Measurements from ENCODE around the gene ERCC1. TPM values are rescaled to one million over a fixed set of nuclear protein-coding genes. Genes with fewer than 3 reads are reported as not detected.

Gene ERCC1
- 10 to 100 TPM; 19.2 to 29.4 (median 22.6) TPM for total RNA-seq
- long read RNA-seq, partial matches to known transcripts = 3 of 8 reads
- long read RNA-seq, other reads (novel, unspliced or antisense) = 1 of 8 reads

DNA sequence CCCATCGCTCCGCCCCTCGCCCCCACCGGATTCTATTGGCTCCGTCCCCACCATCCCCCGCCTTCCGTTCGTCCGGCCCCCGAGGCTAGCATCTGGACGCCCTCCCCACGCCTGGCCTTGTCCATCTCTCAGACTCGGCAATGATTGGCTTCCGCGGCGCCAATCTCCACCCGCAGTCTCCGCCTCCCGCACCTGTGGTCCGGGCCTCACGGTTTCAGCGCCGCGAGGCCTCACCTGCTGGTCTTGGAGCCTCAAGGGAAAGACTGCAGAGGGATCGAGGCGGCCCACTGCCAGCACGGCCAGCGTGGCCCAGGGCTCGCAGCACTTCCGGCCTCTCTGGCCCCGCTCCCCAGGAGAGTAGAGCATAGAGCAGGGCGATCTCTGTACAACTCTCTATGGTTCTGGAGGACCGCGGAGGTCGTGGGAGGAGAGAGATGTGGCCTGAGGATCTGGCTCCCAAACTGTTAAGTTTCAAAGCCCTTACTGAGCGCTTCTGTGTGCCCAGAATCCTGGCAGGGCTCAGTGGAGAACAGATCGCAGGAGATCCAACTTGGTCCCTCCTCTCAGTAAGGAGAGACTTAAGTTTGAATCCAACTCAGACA lies at the start of gene ERCC1:
Gene ERCC1 (minus strand): TSS at position 329 of the 602 bp plus-strand sequence. CDS start 543 bp downstream, outside the sequence.
- Histone ChIP-seq H3K4me3 (peak within 1 kb of the TSS; percentile 39 to 63 (median 54)), H3K4me1 (peaks cover 0 to 17% (median 2%) of the 10 kb centered on the region in 4 donors), H3K27ac (peak within 1 kb of the TSS; percentile 66 to 92 (median 78)), H3K36me3 (no peaks in the 10 kb centered on the region), H3K9me3 (no peaks in the 10 kb centered on the region), H3K27me3 (no peaks in the 10 kb centered on the region)
- WGBS (ENCODE audit: insufficient coverage, low coverage, low lambda C conversion rate, missing lambda C conversion rate) = 0% methylated on average over 26 of the region's 37 CpGs
- ATAC-seq = peak; percentile 85 to 92 (median 90)
- TF ChIP-seq, protein P1, sequence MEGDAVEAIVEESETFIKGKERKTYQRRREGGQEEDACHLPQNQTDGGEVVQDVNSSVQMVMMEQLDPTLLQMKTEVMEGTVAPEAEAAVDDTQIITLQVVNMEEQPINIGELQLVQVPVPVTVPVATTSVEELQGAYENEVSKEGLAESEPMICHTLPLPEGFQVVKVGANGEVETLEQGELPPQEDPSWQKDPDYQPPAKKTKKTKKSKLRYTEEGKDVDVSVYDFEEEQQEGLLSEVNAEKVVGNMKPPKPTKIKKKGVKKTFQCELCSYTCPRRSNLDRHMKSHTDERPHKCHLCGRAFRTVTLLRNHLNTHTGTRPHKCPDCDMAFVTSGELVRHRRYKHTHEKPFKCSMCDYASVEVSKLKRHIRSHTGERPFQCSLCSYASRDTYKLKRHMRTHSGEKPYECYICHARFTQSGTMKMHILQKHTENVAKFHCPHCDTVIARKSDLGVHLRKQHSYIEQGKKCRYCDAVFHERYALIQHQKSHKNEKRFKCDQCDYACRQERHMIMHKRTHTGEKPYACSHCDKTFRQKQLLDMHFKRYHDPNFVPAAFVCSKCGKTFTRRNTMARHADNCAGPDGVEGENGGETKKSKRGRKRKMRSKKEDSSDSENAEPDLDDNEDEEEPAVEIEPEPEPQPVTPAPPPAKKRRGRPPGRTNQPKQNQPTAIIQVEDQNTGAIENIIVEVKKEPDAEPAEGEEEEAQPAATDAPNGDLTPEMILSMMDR (IDR thresholded peaks at IDR 0.05) = no peak
- peak; percentile 92 for TF ChIP-seq POLR2A (IDR thresholded peaks at IDR 0.05)
- DNase-seq = peak; percentile 98 to 99 (median 99)
- intact Hi-C loops (cut with DNase I) = no loop called here

DNA sequence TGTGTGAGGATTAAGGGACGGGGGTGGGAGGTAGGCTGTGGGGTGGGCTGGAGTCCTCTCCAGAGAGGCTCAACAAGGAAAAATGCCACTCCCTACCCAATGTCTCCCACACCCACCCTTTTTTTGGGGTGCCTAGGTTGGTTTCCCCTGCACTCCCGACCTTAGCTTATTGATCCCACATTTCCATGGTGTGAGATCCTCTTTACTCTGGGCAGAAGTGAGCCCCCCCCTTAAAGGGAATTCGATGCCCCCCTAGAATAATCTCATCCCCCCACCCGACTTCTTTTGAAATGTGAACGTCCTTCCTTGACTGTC lies 49.6 kb upstream of the ERCC1 start:
- H3K4me3 ChIP-seq = no peak overlapping the region
- no peaks in the 10 kb centered on the region for H3K27me3 ChIP-seq
- no peak for TF ChIP-seq POLR2A (IDR thresholded peaks at IDR 0.05)
- TF ChIP-seq, protein P1 (IDR thresholded peaks at IDR 0.05) = no peak
- ATAC-seq = no peak
- 29% methylated on average over 3 of the region's 5 CpGs for WGBS (ENCODE audit: insufficient coverage, low coverage, low lambda C conversion rate, missing lambda C conversion rate)
- H3K9me3 ChIP-seq = no peaks in the 10 kb centered on the region
- H3K4me1 ChIP-seq = peaks cover 0 to 14% (median 3%) of the 10 kb centered on the region in 4 donors
- no peaks in the 10 kb centered on the region for H3K36me3 ChIP-seq
- intact Hi-C loops (cut with DNase I) = loop anchor here in 1 of 2 donors (5.0 kb wide), 1 partner anchor 36 kb away; no protein-coding TSS in a partner anchor
- H3K27ac ChIP-seq = no peak overlapping the region
- no peak for DNase-seq

DNA sequence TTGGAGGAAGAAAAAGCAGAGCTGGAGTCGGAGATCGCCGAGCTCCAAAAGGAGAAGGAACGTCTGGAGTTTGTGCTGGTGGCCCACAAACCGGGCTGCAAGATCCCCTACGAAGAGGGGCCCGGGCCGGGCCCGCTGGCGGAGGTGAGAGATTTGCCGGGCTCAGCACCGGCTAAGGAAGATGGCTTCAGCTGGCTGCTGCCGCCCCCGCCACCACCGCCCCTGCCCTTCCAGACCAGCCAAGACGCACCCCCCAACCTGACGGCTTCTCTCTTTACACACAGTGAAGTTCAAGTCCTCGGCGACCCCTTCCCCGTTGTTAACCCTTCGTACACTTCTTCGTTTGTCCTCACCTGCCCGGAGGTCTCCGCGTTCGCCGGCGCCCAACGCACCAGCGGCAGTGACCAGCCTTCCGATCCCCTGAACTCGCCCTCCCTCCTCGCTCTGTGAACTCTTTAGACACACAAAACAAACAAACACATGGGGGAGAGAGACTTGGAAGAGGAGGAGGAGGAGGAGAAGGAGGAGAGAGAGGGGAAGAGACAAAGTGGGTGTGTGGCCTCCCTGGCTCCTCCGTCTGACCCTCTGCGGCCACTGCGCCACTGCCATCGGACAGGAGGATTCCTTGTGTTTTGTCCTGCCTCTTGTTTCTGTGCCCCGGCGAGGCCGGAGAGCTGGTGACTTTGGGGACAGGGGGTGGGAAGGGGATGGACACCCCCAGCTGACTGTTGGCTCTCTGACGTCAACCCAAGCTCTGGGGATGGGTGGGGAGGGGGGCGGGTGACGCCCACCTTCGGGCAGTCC lies 49.0 kb upstream of the ERCC1 start:
- TF ChIP-seq, protein P1 (IDR thresholded peaks at IDR 0.05) = no peak
- no peak for TF ChIP-seq POLR2A (IDR thresholded peaks at IDR 0.05)

DNA sequence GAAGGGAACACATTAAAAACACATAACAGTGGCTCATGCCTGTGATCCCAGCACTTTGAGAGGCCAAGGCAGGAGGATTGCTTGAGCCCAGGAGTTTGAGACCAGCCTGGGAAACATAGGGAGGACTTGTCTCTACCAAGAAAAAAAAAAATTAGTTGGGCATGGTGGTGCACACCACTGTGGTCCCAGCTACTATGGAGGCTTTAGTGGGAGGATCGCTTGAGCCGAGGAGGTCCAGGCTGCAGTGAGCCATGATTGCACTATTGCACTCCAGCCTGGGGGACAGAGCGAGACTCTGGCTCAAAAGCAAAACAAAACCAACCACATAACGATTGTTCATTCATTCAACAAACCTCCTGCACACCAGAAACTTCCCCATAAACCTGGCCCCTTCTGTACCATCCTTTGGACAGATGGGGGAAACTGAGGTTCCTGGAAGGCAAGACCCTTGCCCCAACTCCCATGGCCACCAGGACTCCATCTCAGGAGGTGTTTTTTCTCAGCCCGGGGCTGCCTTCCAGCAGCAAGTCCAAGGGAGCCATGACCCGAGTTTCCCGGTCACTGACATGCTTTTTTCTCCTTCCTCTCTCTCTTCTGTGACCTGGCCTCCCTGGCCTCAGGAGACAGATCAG lies 48.3 kb upstream of the ERCC1 start:
- H3K27me3 ChIP-seq = no peaks in the 10 kb centered on the region
- no peak for DNase-seq
- peaks cover 0 to 16% (median 7%) of the 10 kb centered on the region in 4 donors for H3K4me1 ChIP-seq
- 34% methylated on average over 6 of the region's 7 CpGs for WGBS (ENCODE audit: insufficient coverage, low coverage, low lambda C conversion rate, missing lambda C conversion rate)
- H3K27ac ChIP-seq = no peak overlapping the region
- no peak for ATAC-seq
- intact Hi-C loops (cut with DNase I) = loop anchor here in 1 of 2 donors (5.0 kb wide), 1 partner anchor 35 kb away; no protein-coding TSS in a partner anchor
- H3K36me3 ChIP-seq = no peaks in the 10 kb centered on the region
- no peaks in the 10 kb centered on the region for H3K9me3 ChIP-seq
- no peak for TF ChIP-seq POLR2A (IDR thresholded peaks at IDR 0.05)
- TF ChIP-seq, protein P1 (IDR thresholded peaks at IDR 0.05) = no peak
- H3K4me3 ChIP-seq = peak overlapping the region in 1 of 3 donors; percentile 16

More for the DNA sequence above, 49.0 kb upstream of the ERCC1 start:
- Histone ChIP-seq H3K9me3 (no peaks in the 10 kb centered on the region), H3K4me3 (peak overlapping the region in 1 of 3 donors; percentile 16), H3K4me1 (peaks cover 0 to 14% (median 5%) of the 10 kb centered on the region in 4 donors), H3K36me3 (no peaks in the 10 kb centered on the region), H3K27ac (no peak overlapping the region), H3K27me3 (no peaks in the 10 kb centered on the region)
- 8% methylated on average over 33 of the region's 44 CpGs for WGBS (ENCODE audit: insufficient coverage, low coverage, low lambda C conversion rate, missing lambda C conversion rate)
- no peak for DNase-seq
- ATAC-seq = no peak
- intact Hi-C loops (cut with DNase I) = loop anchor here in 1 of 2 donors (5.0 kb wide), 1 partner anchor 35 kb away; no protein-coding TSS in a partner anchor

All from right lobe of liver (tissue), 6 donors.